ENCODE data around the gene CDC42BPA.

DNA sequence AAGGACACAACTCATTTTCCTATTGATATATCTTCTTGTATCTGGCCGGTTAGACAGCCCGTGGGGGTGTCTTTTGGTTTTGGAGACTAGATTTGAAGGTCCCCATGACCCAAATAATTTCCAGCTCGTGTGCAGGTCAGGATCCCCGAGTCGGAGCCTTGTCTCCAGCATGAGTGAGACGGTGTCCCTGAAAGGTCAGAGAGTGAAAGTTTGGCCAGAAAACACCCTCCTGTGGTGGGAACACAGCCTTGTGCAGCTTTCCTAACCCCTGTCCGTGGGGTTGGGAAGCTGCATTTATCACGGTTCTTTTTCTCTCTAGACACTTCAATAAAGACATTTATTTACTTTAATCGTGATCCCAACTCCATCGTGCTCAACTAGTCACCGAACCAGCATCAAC is 360.6 kb downstream of the CDC42BPA start:
- TF ChIP-seq CTCF (IDR thresholded peaks at IDR 0.05) (no peak), POLR2A (IDR thresholded peaks at IDR 0.05) (no peak), POLR2AphosphoS5 (IDR thresholded peaks at IDR 0.05) (no peak)
